ENCODE results near the gene MYT1. TPM values are rescaled to one million over a fixed set of nuclear protein-coding genes. Genes with fewer than 3 reads are reported as not detected.

The MYT1 gene
- total and polyA plus RNA-seq, 7 donors = under 0.01 TPM; not detected in 6

GRCh38 chr20:64144144-64144912 lies 19.9 kb upstream of the MYT1 start:
- no peak for ATAC-seq
- Histone ChIP-seq H3K27me3 (ENCODE audit: insufficient read depth in 3 of 3, low read length in 2 of 3) (peaks cover 0 to 21% (median 4%) of the 10 kb centered on the region in 3 donors), H3K4me3 (no peak overlapping the region), H3K4me1 (no peaks in the 10 kb centered on the region), H3K9me3 (no peaks in the 10 kb centered on the region), H3K27ac (no peak overlapping the region), H3K36me3 (ENCODE audit: insufficient read depth in 1 of 2, low read depth in 1 of 2) (no peaks in the 10 kb centered on the region)
- no peak for TF ChIP-seq CTCF (IDR thresholded peaks at IDR 0.05)
- intact Hi-C loops (cut with DNase I) = no loop called here
- 86 to 94% (median 91%) methylated on average over 8 of the region's 8 CpGs for WGBS, 3 donors
- no peak for DNase-seq

- no peak for TF ChIP-seq CTCF (IDR thresholded peaks at IDR 0.05)
- Histone ChIP-seq H3K4me3 (no peak overlapping the region), H3K27me3 (ENCODE audit: insufficient read depth in 3 of 3, low read length in 2 of 3) (peaks cover 0 to 21% (median 4%) of the 10 kb centered on the region in 3 donors), H3K36me3 (ENCODE audit: insufficient read depth in 1 of 2, low read depth in 1 of 2) (no peaks in the 10 kb centered on the region), H3K9me3 (no peaks in the 10 kb centered on the region), H3K27ac (no peak overlapping the region), H3K4me1 (no peaks in the 10 kb centered on the region)
- 85 to 91% (median 87%) methylated on average over 17 of the region's 17 CpGs for WGBS, 3 donors
- DNase-seq (no peak), ATAC-seq (no peak)
- intact Hi-C loops (cut with DNase I) = no loop called here
Observed at GRCh38 chr20:64145458-64146300, 18.6 kb upstream of the MYT1 start.

- Histone ChIP-seq H3K27ac (no peak overlapping the region), H3K4me3 (no peak overlapping the region), H3K9me3 (no peaks in the 10 kb centered on the region), H3K36me3 (ENCODE audit: insufficient read depth in 1 of 2, low read depth in 1 of 2) (no peaks in the 10 kb centered on the region), H3K4me1 (no peaks in the 10 kb centered on the region), H3K27me3 (ENCODE audit: insufficient read depth in 3 of 3, low read length in 2 of 3) (peaks cover 0 to 18% (median 4%) of the 10 kb centered on the region in 3 donors)
- WGBS, 3 donors = 51 to 66% (median 52%) methylated on average over 7 of the region's 7 CpGs
- TF ChIP-seq CTCF (IDR thresholded peaks at IDR 0.05) = no peak
- intact Hi-C loops (cut with DNase I) = no loop called here
- DNase-seq = no peak
- no peak for ATAC-seq
Observed at GRCh38 chr20:64146301-64146935, 17.8 kb upstream of the MYT1 start.

GRCh38 chr20:64146936-64147477 lies 17.2 kb upstream of the MYT1 start:
- Histone ChIP-seq H3K27me3 (ENCODE audit: insufficient read depth in 3 of 3, low read length in 2 of 3) (peaks cover 0 to 13% (median 4%) of the 10 kb centered on the region in 3 donors), H3K36me3 (ENCODE audit: insufficient read depth in 1 of 2, low read depth in 1 of 2) (no peaks in the 10 kb centered on the region), H3K4me3 (no peak overlapping the region), H3K9me3 (no peaks in the 10 kb centered on the region), H3K4me1 (no peaks in the 10 kb centered on the region), H3K27ac (no peak overlapping the region)
- TF ChIP-seq CTCF (IDR thresholded peaks at IDR 0.05) = no peak
- 75 to 82% (median 77%) methylated on average over 12 of the region's 12 CpGs for WGBS, 3 donors
- intact Hi-C loops (cut with DNase I) = no loop called here
- no peak for DNase-seq
- ATAC-seq = no peak
